MCF 10A (cell line): ENCODE results near the gene EIF5B. TPM values are rescaled to one million over a fixed set of nuclear protein-coding genes. Genes with fewer than 3 reads are reported as not detected.

ENCODE experiments used
- BruUV-seq: library from RNA; stranded (reverse); fragments of 400-500 nt; replicated peaks from 2 replicates; lab custom pipeline; 2021; lab: Mats Ljungman, UMichigan
- CTCF ChIA-PET: fragments of 300-600 bp; sonication (Branson Sonifier 250); formaldehyde crosslinking; extraction: SDS; loops from one replicate; lab custom pipeline; 2021; ENCODE audit warnings: antibody characterized with exemption, inconsistent platforms; lab: Yijun Ruan, JAX
- POLR2A ChIA-PET: fragments of 300-600, 350-650 bp; sonication (Branson Sonifier 250); formaldehyde crosslinking; extraction: SDS; loops from one replicate; lab custom pipeline; 2020; ENCODE audit warnings: antibody characterized with exemption, inconsistent platforms; lab: Yijun Ruan, JAX
- DNase-seq: peaks from one replicate; pipeline ENCODE4 v3.0.0-alpha.2; 2018; ENCODE audit not compliant: unreplicated experiment
- H3K27ac Mint-ChIP-seq: one replicate; pipeline ENCODE4 v1.8.0; 2022; ENCODE audit warnings: mild to moderate bottlenecking, low read depth, mixed read lengths; ENCODE audit not compliant: unreplicated experiment
- H3K27me3 Mint-ChIP-seq: one replicate; pipeline ENCODE4 v1.8.0; 2022; ENCODE audit warnings: mixed read lengths; ENCODE audit not compliant: insufficient read depth, unreplicated experiment
- H3K36me3 Mint-ChIP-seq: one replicate; pipeline ENCODE4 v1.8.0; 2022; ENCODE audit warnings: mild to moderate bottlenecking, moderate library complexity, mixed read lengths; ENCODE audit not compliant: insufficient read depth, unreplicated experiment
- H3K4me1 Mint-ChIP-seq: one replicate; pipeline ENCODE4 v1.8.0; 2022; ENCODE audit warnings: mixed read lengths; ENCODE audit not compliant: insufficient read depth, unreplicated experiment
- H3K4me3 Mint-ChIP-seq: one replicate; pipeline ENCODE4 v1.8.0; 2022; ENCODE audit warnings: mild to moderate bottlenecking, moderate library complexity, mixed read lengths; ENCODE audit not compliant: unreplicated experiment
- H3K9me3 Mint-ChIP-seq: one replicate; pipeline ENCODE4 v1.8.0; 2022; ENCODE audit warnings: mixed read lengths; ENCODE audit not compliant: unreplicated experiment
- intact Hi-C: fragments of 100-400 bp; cut with micrococcal nuclease; formaldehyde crosslinking; loops from 2 replicates; pipeline ENCODE4 v1.14.1; 2022
- total RNA-seq: library from RNA; stranded (reverse); gene quantifications from 2 replicates; pipeline ENCODE4 v1.2.3, GENCODE V29; 2022
- TF ChIP-seq, protein P1 (sequence below): fragments of 200-600 bp; IDR thresholded peaks from one replicate; pipeline ENCODE4 v1.8.0; 2022; ENCODE audit warnings: antibody characterized with exemption, mild to moderate bottlenecking; ENCODE audit not compliant: unreplicated experiment

EIF5B gene
- total RNA-seq, 1 experiment from 2014 or later, result 55.5 TPM

DNA sequence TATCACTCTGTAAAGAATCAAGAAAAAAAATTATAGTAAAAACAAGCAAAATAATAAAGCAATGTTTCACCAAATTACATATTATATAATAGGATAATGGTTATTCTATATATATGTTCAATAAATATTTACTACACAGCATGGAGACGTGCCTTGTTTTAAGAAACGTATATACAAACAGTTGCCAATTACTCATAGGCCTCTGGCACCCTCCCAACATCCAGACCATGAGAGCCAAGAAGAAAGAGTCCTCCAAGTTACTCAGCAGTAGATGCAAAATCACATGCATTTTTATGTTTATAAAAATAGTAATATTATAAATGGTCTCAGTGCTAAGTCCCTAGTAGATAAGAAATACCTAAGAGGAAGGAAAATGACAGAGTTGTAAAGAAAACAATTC lies 87.8 kb downstream of the EIF5B start:
- no peaks in the 10 kb centered on the region for H3K27me3 Mint-ChIP-seq
- H3K36me3 Mint-ChIP-seq, result peaks cover 69% of the 10 kb centered on the region
- no peak overlapping the region for H3K4me3 Mint-ChIP-seq
- peak overlapping the region; percentile 31 for H3K27ac Mint-ChIP-seq
- BruUV-seq, result no TSS peak
- intact Hi-C loops, result loop anchor here (1.0 kb wide), 1 partner anchor 65 kb away; the partner anchor contains the start of gene REV1
- DNase-seq, result peak; percentile 89
- ChIA-PET CTCF (no interaction called here), POLR2A (interaction anchor here (1.0 kb wide), 1 partner anchor 15 kb away, joined by 3 read pairs; no protein-coding TSS in a partner anchor)
- H3K4me1 Mint-ChIP-seq, result peaks cover 10% of the 10 kb centered on the region
- TF ChIP-seq, protein P1, sequence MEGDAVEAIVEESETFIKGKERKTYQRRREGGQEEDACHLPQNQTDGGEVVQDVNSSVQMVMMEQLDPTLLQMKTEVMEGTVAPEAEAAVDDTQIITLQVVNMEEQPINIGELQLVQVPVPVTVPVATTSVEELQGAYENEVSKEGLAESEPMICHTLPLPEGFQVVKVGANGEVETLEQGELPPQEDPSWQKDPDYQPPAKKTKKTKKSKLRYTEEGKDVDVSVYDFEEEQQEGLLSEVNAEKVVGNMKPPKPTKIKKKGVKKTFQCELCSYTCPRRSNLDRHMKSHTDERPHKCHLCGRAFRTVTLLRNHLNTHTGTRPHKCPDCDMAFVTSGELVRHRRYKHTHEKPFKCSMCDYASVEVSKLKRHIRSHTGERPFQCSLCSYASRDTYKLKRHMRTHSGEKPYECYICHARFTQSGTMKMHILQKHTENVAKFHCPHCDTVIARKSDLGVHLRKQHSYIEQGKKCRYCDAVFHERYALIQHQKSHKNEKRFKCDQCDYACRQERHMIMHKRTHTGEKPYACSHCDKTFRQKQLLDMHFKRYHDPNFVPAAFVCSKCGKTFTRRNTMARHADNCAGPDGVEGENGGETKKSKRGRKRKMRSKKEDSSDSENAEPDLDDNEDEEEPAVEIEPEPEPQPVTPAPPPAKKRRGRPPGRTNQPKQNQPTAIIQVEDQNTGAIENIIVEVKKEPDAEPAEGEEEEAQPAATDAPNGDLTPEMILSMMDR, result no peak
- H3K9me3 Mint-ChIP-seq, result no peaks in the 10 kb centered on the region

- no peak for DNase-seq
- TF ChIP-seq, protein P1, result no peak
- Mint-ChIP-seq H3K27me3 (no peaks in the 10 kb centered on the region), H3K27ac (peak overlapping the region; percentile 49), H3K4me3 (no peak overlapping the region), H3K4me1 (peaks cover 6% of the 10 kb centered on the region), H3K9me3 (no peaks in the 10 kb centered on the region), H3K36me3 (peaks cover 44% of the 10 kb centered on the region)
- BruUV-seq, result no TSS peak
- intact Hi-C loops, result no loop called here
- CTCF ChIA-PET, result interaction anchor here (0.6 kb wide), 1 partner anchor 12 kb away, joined by 6 read pairs; no protein-coding TSS in a partner anchor
- POLR2A ChIA-PET, result interaction anchor here (0.6 to 1.2 kb wide), 2 partner anchors 12 to 18 kb away, joined by 3 to 4 read pairs; no protein-coding TSS in a partner anchor
Observed at GRCh38 chr2:99430614-99431291, 93.6 kb downstream of the EIF5B start.

- no peaks in the 10 kb centered on the region for H3K9me3 Mint-ChIP-seq
- H3K4me1 Mint-ChIP-seq, result peaks cover 6% of the 10 kb centered on the region
- ChIA-PET CTCF (interaction anchor here (0.6 kb wide), 1 partner anchor 11 kb away, joined by 6 read pairs; no protein-coding TSS in a partner anchor), POLR2A (interaction anchor here (1.0 to 1.2 kb wide), 3 partner anchors 10 to 59 kb away, joined by 3 to 4 read pairs (median 4); no protein-coding TSS in a partner anchor)
- no peak for DNase-seq
- TF ChIP-seq, protein P1, result no peak
- H3K36me3 Mint-ChIP-seq, result peaks cover 43% of the 10 kb centered on the region
- no peak overlapping the region for H3K4me3 Mint-ChIP-seq
- H3K27me3 Mint-ChIP-seq, result no peaks in the 10 kb centered on the region
- peak overlapping the region; percentile 21 for H3K27ac Mint-ChIP-seq
- BruUV-seq, result no TSS peak
- intact Hi-C loops, result no loop called here
Observed at GRCh38 chr2:99431587-99432275, 94.5 kb downstream of the EIF5B start.

GRCh38 chr2:99433340-99433739 lies 96.2 kb downstream of the EIF5B start:
- H3K4me3 Mint-ChIP-seq, result no peak overlapping the region
- BruUV-seq, result no TSS peak
- H3K27me3 Mint-ChIP-seq, result no peaks in the 10 kb centered on the region
- TF ChIP-seq, protein P1, result no peak
- CTCF ChIA-PET, result interaction anchor here (1.2 kb wide), 1 partner anchor 9 kb away, joined by 7 read pairs; no protein-coding TSS in a partner anchor
- H3K27ac Mint-ChIP-seq, result peak overlapping the region; percentile 59
- H3K9me3 Mint-ChIP-seq, result no peaks in the 10 kb centered on the region
- DNase-seq, result no peak
- POLR2A ChIA-PET, result interaction anchor here (1.2 kb wide), 1 partner anchor 9 kb away, joined by 4 read pairs; no protein-coding TSS in a partner anchor
- H3K4me1 Mint-ChIP-seq, result peaks cover 6% of the 10 kb centered on the region
- H3K36me3 Mint-ChIP-seq, result peaks cover 34% of the 10 kb centered on the region
- intact Hi-C loops, result no loop called here
